ENCODE measurements around the gene C16orf78.

DNA sequence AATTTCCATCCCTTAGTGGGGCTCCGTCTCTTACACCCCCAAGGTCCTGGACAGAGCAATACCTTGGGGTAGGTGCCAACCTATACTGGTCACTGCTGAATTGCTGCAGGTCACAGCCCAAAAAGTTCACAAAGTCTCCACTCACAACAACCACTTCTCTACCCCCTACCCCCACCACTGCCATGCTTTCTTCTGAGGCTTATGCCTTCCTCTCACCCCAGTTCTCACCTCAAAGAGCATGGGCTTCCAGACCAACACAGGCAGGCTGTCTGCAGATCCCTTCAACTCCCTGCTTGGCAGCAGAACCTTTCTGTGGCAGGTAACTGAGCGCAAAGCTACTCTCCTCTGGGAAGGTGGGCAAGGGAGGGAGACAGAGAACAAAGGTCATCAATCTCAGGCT is 35.5 kb downstream of the C16orf78 start:
- TF ChIP-seq, protein P1, sequence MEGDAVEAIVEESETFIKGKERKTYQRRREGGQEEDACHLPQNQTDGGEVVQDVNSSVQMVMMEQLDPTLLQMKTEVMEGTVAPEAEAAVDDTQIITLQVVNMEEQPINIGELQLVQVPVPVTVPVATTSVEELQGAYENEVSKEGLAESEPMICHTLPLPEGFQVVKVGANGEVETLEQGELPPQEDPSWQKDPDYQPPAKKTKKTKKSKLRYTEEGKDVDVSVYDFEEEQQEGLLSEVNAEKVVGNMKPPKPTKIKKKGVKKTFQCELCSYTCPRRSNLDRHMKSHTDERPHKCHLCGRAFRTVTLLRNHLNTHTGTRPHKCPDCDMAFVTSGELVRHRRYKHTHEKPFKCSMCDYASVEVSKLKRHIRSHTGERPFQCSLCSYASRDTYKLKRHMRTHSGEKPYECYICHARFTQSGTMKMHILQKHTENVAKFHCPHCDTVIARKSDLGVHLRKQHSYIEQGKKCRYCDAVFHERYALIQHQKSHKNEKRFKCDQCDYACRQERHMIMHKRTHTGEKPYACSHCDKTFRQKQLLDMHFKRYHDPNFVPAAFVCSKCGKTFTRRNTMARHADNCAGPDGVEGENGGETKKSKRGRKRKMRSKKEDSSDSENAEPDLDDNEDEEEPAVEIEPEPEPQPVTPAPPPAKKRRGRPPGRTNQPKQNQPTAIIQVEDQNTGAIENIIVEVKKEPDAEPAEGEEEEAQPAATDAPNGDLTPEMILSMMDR (IDR thresholded peaks at IDR 0.05 in 8 of 11, conservative IDR thresholded peaks at IDR 0.05 in 3 of 11), result no peak
- TF ChIP-seq POLR2A (IDR thresholded peaks at IDR 0.05), result no peak

Data from spleen (tissue), 7 donors.